ENCODE data around the gene CPPED1.

CPPED1 gene

DNA sequence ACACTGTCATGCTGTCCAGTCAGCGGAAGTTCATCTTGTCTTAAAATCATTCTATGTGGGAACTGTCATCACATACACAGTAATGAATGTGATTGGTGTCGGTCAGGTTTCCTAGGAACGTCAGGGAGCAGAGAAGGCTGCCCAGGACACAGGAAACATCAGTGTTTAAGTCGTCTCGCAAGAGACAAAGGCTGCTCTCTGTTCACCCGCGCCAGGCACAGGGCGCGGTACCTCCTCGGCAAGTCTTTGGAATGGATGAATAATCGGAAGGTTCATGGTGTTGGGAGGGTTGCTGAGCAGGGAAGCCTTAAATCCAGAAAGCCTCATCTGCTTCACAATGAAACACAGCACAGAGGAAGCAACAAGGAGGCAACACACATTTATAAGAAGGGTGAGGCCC lies 148.2 kb downstream of the CPPED1 start:
- Histone ChIP-seq H3K79me2 (ENCODE audit: control insufficient read depth, low read length) (no peaks in the 10 kb centered on the region), H3F3A (ENCODE audit: control insufficient read depth, insufficient read depth) (no peaks in the 10 kb centered on the region), H3K4me3 (ENCODE audit: low read length) (no peak overlapping the region), H3K9me2 (replicated peaks; ENCODE audit: control insufficient read depth, low read length) (no peaks in the 10 kb centered on the region), H3K27me3 (ENCODE audit: control insufficient read depth, low read length) (no peaks in the 10 kb centered on the region), H3K4me2 (ENCODE audit: low read length) (no peak overlapping the region), H3K9me3 (ENCODE audit: control insufficient read depth, insufficient read depth, low read length) (no peaks in the 10 kb centered on the region), H3K4me1 (ENCODE audit: control insufficient read depth, low read length) (no peaks in the 10 kb centered on the region), H3K36me3 (ENCODE audit: control insufficient read depth, low read length) (no peaks in the 10 kb centered on the region), H3K27ac (ENCODE audit: low read depth, low read length) (no peak overlapping the region), H4K20me1 (ENCODE audit: control insufficient read depth, insufficient read depth, low read depth, low read length) (no peaks in the 10 kb centered on the region)
- TF ChIP-seq, protein P1, sequence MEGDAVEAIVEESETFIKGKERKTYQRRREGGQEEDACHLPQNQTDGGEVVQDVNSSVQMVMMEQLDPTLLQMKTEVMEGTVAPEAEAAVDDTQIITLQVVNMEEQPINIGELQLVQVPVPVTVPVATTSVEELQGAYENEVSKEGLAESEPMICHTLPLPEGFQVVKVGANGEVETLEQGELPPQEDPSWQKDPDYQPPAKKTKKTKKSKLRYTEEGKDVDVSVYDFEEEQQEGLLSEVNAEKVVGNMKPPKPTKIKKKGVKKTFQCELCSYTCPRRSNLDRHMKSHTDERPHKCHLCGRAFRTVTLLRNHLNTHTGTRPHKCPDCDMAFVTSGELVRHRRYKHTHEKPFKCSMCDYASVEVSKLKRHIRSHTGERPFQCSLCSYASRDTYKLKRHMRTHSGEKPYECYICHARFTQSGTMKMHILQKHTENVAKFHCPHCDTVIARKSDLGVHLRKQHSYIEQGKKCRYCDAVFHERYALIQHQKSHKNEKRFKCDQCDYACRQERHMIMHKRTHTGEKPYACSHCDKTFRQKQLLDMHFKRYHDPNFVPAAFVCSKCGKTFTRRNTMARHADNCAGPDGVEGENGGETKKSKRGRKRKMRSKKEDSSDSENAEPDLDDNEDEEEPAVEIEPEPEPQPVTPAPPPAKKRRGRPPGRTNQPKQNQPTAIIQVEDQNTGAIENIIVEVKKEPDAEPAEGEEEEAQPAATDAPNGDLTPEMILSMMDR (IDR thresholded peaks at IDR 0.05; ENCODE audit: low read depth, low read length, poor library complexity, severe bottlenecking), result no peak
- TF ChIP-seq EZH2phosphoT487 (IDR thresholded peaks at IDR 0.05; ENCODE audit: borderline replicate concordance, low read length), result no peak

DNA sequence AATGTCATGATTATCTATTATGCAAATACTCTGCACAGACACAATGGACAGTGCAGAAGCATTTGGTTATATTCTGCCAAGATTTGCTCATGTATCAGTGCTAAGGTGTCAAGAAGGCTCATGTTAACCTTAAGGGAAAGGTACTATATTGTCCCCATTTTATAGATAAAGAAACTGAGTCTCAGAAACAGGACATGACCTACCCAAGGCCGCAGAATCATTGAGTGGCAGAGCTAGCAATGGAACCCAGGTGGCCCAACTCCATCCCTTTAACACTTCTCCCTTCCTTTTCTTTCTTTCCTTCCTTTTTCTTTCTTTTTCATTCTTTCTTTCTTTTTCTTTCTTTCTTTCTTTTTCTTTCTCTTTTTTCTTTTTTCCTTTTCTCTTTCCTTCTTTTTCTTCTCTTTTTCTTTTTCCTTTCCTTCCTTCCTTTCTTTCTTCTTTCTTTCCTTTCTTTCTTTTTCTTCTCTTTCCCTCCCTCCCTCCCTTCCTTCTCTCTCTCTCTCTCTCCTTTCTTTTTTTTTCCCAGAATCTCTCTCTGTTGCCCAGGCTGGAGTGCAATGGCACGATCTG lies 149.8 kb downstream of the CPPED1 start:
- Histone ChIP-seq H4K20me1 (ENCODE audit: control insufficient read depth, insufficient read depth, low read depth, low read length) (no peaks in the 10 kb centered on the region), H3K4me2 (ENCODE audit: low read length) (no peak overlapping the region), H3K27me3 (ENCODE audit: control insufficient read depth, low read length) (no peaks in the 10 kb centered on the region), H3K79me2 (ENCODE audit: control insufficient read depth, low read length) (no peaks in the 10 kb centered on the region), H3K36me3 (ENCODE audit: control insufficient read depth, low read length) (no peaks in the 10 kb centered on the region), H3K4me3 (ENCODE audit: low read length) (no peak overlapping the region), H3K27ac (ENCODE audit: low read depth, low read length) (no peak overlapping the region), H3K9me3 (ENCODE audit: control insufficient read depth, insufficient read depth, low read length) (no peaks in the 10 kb centered on the region), H3K9me2 (replicated peaks; ENCODE audit: control insufficient read depth, low read length) (no peaks in the 10 kb centered on the region), H3K4me1 (ENCODE audit: control insufficient read depth, low read length) (no peaks in the 10 kb centered on the region), H3F3A (ENCODE audit: control insufficient read depth, insufficient read depth) (no peaks in the 10 kb centered on the region)
- TF ChIP-seq EZH2phosphoT487 (IDR thresholded peaks at IDR 0.05; ENCODE audit: borderline replicate concordance, low read length), result no peak
- TF ChIP-seq, protein P1 (IDR thresholded peaks at IDR 0.05; ENCODE audit: low read depth, low read length, poor library complexity, severe bottlenecking), result no peak

DNA sequence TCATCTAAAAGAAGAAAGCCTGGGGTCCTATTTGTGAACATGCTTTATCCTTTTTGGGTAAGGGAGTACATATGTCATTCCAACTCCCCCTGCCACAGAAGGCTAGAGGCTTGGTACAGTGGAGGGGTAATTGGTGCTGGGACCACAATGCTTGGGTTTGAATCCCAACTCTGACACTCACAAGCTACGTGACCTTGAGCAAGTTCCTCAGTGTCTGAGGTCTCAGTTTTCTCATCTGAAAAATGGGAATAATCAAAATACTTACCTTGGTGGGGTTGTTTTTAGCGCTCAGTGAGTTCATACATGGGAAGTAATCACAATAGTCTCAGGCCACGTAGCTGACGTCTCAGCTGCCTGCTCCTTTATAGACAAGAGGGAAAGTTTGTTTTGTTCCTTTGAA lies 150.8 kb downstream of the CPPED1 start:
- Histone ChIP-seq H3K36me3 (ENCODE audit: control insufficient read depth, low read length) (no peaks in the 10 kb centered on the region), H3K4me1 (ENCODE audit: control insufficient read depth, low read length) (no peaks in the 10 kb centered on the region), H3K9me2 (replicated peaks; ENCODE audit: control insufficient read depth, low read length) (no peaks in the 10 kb centered on the region), H3K79me2 (ENCODE audit: control insufficient read depth, low read length) (no peaks in the 10 kb centered on the region), H3K4me3 (ENCODE audit: low read length) (no peak overlapping the region), H3F3A (ENCODE audit: control insufficient read depth, insufficient read depth) (no peaks in the 10 kb centered on the region), H3K9me3 (ENCODE audit: control insufficient read depth, insufficient read depth, low read length) (no peaks in the 10 kb centered on the region), H3K4me2 (ENCODE audit: low read length) (no peak overlapping the region), H3K27ac (ENCODE audit: low read depth, low read length) (no peak overlapping the region), H3K27me3 (ENCODE audit: control insufficient read depth, low read length) (no peaks in the 10 kb centered on the region), H4K20me1 (ENCODE audit: control insufficient read depth, insufficient read depth, low read depth, low read length) (no peaks in the 10 kb centered on the region)
- TF ChIP-seq, protein P1 (IDR thresholded peaks at IDR 0.05; ENCODE audit: low read depth, low read length, poor library complexity, severe bottlenecking), result no peak
- no peak for TF ChIP-seq EZH2phosphoT487 (IDR thresholded peaks at IDR 0.05; ENCODE audit: borderline replicate concordance, low read length)
